Neural progenitor cell (in vitro differentiated cells): ENCODE data around the gene EPHB1.

Experiments used
- EZH2 ChIP-seq: fragments of 200-600 bp; sonication (generic); IDR thresholded peaks from 2 replicates; pipeline ENCODE4 v1.6.1; 2017; ENCODE audit warnings: antibody characterized with exemption, mild to moderate bottlenecking, moderate library complexity
- TF ChIP-seq, protein P1 (sequence below): fragments of 200-600 bp; sonication (generic); IDR thresholded peaks from 2 replicates; pipeline ENCODE4 v1.5.1; 2017; ENCODE audit warnings: antibody characterized with exemption, mild to moderate bottlenecking

DNA sequence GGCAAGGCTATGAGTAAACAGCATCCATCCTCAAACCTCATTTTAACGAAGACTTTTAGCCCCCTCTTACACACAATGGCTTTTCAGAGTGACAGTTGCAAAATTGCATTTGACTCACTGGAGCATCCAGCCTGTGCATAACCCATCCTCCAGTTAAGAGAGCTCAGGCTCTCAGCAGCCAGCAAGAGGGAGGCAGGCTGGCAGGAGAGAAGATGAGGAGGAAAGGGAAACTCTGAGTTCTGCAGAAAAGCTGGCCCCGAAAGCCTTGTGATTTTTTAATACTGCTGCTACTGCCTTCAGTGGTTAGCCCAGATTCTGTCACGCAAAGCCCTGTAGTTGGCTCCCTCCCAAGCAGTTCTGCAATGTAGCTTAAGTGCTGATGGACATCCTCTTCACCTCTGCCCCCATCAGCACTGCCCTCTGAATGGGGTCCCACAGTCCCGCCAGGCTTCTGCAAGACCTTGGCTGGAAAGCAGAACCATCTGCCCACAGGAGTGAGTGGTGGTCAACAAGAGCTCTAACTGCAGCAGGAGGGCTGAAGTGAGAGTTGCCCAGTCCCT, 371.3 kb downstream of the EPHB1 start:
- TF ChIP-seq, protein P1, sequence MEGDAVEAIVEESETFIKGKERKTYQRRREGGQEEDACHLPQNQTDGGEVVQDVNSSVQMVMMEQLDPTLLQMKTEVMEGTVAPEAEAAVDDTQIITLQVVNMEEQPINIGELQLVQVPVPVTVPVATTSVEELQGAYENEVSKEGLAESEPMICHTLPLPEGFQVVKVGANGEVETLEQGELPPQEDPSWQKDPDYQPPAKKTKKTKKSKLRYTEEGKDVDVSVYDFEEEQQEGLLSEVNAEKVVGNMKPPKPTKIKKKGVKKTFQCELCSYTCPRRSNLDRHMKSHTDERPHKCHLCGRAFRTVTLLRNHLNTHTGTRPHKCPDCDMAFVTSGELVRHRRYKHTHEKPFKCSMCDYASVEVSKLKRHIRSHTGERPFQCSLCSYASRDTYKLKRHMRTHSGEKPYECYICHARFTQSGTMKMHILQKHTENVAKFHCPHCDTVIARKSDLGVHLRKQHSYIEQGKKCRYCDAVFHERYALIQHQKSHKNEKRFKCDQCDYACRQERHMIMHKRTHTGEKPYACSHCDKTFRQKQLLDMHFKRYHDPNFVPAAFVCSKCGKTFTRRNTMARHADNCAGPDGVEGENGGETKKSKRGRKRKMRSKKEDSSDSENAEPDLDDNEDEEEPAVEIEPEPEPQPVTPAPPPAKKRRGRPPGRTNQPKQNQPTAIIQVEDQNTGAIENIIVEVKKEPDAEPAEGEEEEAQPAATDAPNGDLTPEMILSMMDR = no peak
- no peak for TF ChIP-seq EZH2
